Kidney glomerular epithelial cell (primary cell): ENCODE data around the gene VPS37D.
"Not testable (repeated sequence)": the region's sequence is repeated elsewhere in the genome, so short reads cannot be mapped to it uniquely, and the experiment has no call there.

Experiments used
- DNase-seq: peaks from one replicate; lab custom pipeline; 2025; lab: John Stamatoyannopoulos, UW

The VPS37D gene

DNA sequence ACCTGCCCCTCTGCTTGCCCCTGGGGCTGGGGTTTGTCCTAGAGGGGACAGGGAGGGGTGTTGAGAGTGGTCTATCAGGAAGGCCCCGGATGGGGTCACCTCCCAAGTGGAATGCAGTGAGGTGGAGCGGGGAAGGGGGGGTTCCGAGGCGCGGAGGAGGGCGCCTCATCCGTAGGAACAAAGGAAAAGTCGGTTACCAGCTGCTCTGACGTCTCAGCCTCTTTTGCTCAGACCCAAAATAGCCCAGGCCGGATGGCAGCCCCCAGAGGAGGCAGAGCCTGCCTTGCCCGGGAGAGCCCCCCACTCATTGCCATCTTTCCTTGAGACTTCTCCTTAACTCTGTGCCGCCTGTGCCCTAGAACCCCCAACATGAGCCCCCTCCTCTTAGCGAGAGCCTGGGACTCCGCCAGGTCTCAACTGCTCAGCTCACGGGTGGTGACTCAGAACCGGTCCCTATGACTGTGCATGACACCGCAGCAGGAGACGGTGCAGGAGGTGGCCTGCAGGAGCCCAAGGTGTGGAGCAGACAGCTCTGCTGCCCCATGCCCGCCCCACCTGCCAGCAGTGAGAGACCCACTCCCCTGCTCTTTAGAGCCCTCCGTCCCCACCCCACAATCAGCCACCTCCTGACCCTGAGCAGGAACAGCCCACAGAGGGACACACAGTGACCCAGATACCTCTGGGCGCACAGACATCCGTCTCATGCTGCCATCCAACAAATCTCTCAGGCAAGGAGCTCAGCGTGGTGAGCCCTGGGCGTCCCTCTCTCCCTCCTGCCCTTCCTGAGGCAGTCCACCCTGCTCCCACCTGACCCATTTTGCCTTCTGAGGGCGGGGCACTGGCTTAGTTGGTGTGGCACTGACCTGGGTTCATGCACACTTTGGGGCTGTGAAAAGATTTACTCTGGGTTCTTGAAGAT lies 38.8 kb downstream of the VPS37D start:
- DNase-seq, result no peak

DNA sequence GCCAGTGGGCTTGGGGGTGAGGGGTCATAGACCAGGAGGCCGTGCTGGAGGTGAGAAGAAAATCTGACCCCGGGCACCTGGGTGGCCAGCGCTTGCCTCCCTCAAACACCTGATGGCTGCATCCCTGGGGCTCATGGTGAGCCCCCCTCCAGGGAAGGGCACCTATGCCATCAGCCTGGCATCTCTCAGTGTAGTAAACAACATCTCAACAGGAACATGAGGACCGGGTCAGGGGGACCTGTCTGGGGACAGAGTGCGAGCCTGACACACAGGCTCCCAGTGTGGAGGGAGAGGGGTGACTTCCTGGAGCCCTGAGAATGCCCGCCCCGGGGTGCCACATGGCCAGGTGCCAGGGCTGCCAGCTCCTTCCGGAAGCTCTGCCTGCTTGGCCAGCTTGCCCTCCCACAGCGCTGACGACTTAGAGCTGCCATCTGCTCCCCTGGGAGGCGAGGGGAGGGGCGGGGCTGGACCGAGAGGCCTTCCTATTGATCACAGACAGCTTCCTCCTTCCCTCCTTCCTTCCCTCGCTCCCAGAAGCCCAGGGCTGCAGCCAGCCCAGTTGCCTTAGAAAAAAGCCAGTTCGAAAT lies 39.5 kb downstream of the VPS37D start:
- DNase-seq, result no peak

DNA sequence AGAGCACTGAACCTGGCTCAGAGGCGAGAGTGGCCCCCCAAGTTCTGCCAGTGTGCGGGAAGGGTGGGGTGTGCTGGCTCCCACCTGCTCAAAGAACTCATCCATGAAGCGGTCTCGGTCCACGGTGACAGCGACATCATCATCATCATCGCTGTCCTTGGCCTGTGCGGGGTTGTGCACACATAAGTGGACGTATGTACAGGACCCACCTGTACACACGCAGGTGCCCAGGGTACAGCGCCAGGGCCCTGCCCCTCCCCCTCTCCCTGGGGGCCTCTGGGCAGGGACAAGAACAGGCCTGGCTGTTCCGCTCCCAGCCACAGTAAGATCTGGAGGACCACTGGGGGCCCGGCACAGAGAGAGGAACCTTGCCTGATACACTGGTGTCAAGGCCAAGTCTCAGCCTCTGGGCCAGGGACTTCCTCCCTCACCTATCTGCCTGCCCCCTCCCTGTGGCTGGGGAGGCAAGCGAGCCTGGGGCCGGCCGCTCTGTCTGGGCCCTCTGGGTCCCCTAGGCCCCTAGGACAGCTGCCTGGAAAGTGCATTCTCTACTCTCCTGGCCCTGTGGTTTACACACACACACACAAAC lies 41.4 kb downstream of the VPS37D start:
- DNase-seq, result no peak

DNA sequence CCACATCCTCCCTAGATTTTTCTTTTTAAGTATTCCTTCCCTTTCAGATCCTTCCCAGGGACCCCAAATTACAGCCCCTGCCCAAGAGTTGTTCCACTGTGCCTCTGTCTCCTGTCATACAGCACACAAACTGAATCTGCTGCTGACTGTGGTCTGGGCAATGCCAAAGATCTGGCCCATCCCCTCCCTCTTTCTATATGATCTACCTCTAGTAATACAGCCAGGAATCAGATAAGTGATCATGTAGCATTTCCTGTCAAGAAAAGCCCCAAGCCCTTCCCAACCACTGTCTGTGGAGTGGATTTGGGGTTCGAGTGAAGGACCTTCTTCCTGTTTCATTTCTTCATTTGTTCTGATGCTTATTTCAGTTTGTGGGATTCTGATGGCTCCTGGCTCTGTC lies 45.1 kb downstream of the VPS37D start:
- no peak for DNase-seq

DNA sequence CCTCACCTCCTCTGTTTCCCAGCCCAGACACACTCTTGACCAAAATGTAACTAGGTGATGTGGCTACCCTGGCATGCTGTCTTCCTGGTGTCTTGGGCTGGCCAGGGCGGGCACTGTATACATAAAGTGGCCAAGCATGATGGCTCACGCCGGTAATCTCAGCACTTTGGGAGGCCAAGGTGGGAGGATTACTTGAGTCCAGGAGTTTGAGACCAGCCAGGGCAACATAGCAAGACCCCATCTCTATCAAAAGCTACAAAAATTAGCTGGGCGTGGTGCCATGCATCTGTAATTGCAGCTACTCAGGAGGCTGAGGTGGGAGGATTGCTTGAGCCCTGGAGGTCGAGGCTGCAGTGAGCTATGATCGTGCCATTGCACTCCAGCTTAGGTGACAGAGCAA lies 45.7 kb downstream of the VPS37D start:
- not testable (repeated sequence) for DNase-seq

DNA sequence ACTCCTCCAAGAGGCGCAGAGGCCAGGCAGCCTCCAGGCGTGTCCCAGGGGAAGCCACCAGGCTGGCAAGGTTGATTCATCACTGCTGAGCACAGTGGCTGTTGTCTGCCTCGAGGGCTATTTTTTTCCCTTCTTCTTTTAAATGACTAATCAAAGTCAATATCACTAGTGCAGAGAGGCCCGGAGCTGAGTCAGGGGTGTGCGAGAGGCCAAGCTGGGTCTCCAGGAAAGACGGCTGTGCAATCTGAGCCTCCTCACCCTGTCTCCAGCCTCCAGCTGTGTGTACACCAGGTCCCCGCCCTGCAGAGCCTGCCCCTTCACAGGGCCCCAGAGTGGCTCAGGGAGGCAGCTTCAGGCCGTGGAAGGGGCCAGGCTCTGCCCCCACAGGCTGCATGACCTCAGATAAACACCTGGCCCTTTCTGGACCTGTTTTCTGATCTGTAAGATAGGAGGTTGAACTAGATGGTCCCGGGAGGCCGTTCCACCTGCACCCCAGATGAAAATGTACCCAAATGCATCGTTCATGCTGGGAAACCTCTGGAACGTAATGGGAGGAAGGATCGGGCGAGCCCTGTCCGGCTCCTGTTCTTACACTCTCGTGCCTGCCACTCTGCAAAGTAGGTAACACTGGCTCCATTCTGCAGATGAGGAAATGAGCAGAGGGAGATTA lies 48.2 kb downstream of the VPS37D start:
- peak; percentile 88 for DNase-seq

DNA sequence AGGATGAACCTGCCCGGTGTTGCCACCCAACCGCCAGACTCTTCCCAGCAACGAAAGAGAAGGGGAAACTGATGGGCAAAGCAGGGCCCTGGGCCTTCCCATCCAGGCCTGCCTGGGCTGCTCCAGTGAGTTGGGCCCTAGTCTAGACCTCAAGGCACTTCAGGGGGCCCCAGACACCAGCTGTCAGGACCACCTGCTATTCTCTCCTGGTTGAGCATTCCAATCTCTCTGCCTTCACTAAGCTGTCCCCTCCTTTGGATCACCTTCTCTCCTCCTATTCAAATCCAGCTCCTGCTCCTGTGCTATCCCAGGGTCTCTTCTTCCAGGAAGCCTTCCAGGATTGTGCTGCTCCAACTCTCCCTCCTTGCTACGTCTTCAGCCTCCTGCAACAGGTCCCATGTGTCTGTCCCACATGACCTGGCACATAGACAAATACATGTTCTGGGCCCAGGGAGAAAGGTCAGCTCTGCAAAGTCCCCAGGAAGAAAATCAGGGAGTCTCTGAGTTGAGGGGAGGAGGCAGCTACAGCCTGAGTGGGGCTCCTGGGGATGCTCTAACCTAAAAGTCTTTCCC lies 48.8 kb downstream of the VPS37D start:
- no peak for DNase-seq

DNA sequence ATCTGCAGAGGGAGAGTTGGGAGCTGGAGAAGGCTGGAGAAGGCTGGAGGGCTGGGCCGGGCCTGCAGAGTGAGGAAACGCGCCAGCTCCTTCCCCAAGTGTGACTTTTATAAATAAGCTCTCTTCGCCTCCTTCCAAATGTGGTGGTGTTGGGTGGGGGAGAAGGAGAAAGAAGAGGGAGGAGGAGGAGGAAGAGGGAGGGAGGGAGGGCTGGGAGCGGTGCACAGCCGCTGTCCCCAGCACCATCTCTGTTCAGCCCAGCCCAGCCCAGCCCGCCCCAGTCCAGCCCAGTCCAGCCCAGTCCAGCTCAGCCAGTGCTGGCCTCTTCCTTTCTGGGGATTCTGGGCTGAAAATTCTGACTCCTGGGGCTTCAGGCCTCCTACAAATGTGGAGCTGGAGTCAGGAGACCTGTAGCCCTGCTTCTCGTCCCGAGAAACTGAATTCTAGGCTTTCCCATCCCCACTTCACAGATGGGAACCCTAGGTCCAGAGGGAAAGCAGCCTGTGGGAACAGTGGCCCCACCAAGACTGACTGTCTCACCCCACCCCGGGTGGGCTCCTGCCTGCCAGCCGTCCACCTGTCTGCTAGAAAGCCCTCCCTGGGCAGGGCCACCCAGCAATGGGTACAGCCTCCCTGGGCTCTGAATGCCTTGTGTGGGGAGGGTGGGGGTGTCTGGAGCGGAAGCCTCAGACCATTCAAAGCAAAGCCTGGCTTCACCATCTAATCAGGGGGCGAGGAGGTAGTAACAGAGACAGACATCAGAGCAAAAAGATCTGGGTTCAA lies 49.6 kb downstream of the VPS37D start:
- DNase-seq, result no peak

DNA sequence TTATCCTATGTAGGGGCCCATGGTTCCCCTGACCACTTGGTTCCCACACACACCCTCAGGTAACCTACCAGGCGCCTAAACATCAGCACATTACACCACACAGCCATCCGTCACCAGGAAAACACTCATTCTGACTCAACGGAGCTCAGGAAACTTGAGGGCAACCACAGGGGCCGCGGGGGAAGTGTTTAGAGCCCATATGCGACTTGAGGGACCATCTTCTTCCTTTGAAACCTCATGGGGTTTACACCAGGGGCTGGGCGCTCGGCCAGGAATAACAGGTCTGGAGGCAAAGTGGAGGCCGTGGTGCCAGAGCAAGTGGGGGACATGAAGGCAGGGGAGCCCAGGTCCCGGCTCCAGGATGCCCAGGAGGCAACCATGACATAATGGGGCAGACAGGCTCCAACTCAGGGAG lies 50.4 kb downstream of the VPS37D start:
- peak; percentile 41 for DNase-seq

DNA sequence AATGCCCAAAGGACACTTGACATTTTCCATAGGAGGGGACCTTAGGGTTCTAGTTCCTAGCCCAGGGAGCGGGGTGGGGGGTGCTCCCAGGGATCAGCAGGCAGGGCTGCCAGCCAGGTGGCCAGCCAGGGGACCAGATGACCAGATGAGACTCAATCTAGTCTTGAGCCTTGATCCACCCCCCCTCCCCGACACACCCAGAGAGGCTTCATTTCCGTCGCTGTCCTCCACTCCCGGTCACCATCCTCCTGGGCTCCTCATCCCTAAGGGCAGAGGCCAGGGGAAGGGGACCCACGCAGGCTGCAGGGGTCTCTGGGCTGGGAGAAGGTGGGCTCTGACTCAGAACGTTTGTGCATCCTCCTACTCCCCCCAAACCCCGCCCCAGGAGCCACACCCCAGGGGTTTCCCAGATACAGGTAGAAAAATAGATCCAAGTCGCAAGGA lies 50.8 kb downstream of the VPS37D start:
- no peak for DNase-seq

DNA sequence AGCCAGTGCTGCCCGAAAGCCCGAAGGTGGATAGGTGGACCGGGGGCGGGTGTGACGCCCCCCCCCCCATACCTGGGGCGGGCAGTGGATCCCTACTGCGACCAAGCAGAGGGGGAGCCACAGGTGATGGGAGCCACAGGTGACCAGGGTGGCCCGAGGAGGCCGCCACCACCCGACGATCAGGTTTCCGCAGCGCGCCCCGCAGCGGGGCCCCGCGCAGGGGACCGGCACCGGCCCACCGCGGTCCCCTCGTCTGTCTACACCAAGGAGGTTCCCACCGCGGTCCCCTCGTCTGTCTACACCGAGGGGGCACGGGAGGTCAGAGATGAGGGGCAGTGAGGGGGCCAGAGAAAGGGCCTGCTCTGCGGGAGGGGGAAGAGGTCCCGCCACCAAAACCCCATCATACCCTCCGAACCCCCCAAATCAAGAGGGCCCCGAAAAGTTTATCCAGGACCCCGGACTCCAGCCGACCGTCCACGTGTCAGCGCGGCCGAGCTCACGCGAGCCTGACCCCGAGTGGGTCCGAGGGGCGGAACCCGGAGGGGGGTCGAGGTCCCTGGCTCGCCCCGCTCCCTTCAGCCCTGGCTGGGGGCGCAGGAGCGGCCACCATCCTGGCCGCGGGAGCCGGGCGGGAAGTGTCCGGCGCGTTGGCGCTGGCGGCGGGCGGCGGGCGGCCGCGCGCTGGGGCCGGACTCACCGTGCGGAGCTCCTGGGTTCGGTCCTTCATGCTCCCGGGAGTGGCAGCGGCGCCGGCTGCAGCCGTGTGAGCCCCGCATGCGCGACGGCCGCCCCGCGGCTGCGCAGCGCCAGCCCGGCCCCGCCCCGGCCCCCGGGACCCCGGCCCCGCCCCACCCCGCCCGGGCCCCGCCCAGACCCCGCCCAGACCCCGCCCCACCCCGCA lies 51.5 kb downstream of the VPS37D start, which contains the start of gene STX1A:
Gene STX1A (minus strand): TSS at position 765 of the 901 bp plus-strand sequence. CDS start 38 bp downstream, at position 727.
- peak; percentile 53 for DNase-seq

DNA sequence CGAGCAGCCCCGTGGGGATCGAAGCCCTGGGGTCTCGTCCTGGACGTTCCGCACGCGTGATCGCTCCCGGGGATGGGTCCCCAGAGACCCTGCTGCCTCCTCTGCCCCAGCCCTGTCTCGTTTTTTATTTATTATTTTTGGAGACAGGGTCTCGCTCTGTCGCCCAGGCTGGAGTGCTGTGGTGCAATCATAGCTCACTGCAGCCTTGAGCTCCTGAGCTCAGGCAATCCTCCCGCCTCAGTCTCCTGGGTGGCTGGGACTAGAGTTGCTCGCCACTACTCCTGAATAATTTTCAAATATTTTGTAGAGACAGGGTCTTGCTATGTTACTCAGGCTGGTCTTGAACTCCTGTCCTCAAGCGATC lies 52.2 kb downstream of the VPS37D start:
- DNase-seq, result no peak

DNA sequence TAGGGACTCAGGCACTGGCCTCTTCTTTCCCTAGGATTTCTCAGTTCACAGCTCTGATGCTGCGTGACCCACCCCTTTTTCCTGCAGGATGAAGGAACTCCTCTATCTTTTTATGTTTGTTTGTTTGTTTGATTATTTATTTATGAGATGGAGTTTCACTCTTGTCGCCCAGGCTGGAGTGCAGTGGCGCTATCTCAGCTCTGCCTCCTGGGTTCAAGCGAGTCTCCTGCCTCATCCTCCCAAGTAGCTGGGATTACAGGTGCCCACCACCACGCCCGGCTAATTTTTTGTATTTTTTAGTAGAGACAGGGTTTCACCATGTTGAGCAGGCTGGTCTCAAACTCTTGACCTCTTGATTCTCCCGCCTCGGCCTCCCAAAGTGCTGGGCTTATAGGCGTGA lies 52.8 kb downstream of the VPS37D start:
- not testable (repeated sequence) for DNase-seq

DNA sequence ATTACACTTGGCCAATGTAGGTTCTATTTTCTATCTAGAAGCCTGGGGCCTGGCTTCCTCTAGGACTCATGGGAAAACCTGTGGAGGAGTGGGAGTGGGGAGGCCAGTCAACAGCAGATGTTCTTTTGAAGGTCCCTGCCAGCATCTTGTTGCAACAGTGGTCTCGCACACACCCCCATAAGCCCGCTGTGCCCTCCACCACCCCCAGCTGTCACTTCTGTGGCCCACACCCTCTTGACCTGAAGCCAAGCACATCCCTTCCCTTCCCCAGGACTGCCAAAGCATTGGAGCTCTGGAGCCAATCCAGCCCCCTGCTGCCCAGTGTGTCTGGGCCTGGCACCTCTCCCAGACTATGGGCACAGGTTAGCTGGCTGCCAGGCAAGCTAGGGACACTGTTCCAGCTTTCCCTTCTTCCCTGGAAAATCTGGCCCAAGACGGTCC lies 53.8 kb downstream of the VPS37D start:
- no peak for DNase-seq
